ENCODE measurements around the gene CD300LF.

DNA sequence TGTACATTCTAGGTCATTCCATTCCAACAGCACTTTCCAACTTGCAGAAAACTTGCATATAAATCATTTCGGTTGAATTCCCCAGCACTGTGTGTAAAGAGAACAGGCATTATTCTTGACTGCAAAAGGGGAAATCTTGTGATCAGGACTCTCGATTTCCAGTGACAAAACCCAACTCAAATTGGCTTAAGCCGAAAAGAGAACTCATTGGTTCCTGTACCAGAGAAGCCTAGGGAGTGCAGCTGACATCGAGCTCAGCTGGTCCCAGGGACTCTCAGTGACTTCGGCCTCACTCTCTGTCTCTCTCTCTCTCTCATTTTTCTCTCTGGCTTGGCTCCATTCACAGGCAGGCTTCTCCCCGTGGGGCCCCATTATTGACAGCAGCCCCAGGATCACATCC is 30.7 kb downstream of the CD300LF start:
- no peak for TF ChIP-seq CTCF (IDR thresholded peaks at IDR 0.05)
- TF ChIP-seq POLR2A (IDR thresholded peaks at IDR 0.05), result no peak
- TF ChIP-seq EP300 (IDR thresholded peaks at IDR 0.05; ENCODE audit: low read depth), result no peak
